Activated CD4-positive, alpha-beta T cell treated with anti-CD3 and anti-CD28 coated beads for 36 hours (primary cell): ENCODE measurements around the gene HEPHL1. TPM values are rescaled to one million over a fixed set of nuclear protein-coding genes. Genes with fewer than 3 reads are reported as not detected.
"Not testable (repeated sequence)": the region's sequence is repeated elsewhere in the genome, so short reads cannot be mapped to it uniquely, and the experiment has no call there.

Experiments used
- ATAC-seq: fragments of 200-7000 bp; cut with Tn5 transposase; one replicate; pipeline ENCODE4 v1.10.0; 2021; ENCODE audit warnings: mild to moderate bottlenecking, moderate library complexity
- CTCF ChIA-PET: fragments of 350-600 bp; sonication (Branson Sonifier 250); formaldehyde crosslinking; loops from one replicate; lab custom pipeline; 2021; ENCODE audit warnings: antibody characterized with exemption; lab: Charles Lee
- POLR2A ChIA-PET: fragments of 350-600 bp; sonication (Branson Sonifier 250); formaldehyde crosslinking; loops from one replicate; lab custom pipeline; 2021; ENCODE audit warnings: antibody characterized with exemption, inconsistent platforms; lab: Charles Lee
- DNase-seq: peaks from one replicate; pipeline ENCODE4 v3.0.0-alpha.2; 2020
- H3K27ac Mint-ChIP-seq: one replicate; pipeline ENCODE4 v1.8.0; 2021; ENCODE audit warnings: mixed read lengths
- H3K27me3 Mint-ChIP-seq: one replicate; pipeline ENCODE4 v1.8.0; 2021; ENCODE audit warnings: mixed read lengths
- H3K36me3 Mint-ChIP-seq: one replicate; pipeline ENCODE4 v1.8.0; 2021; ENCODE audit warnings: low read depth, mixed read lengths
- H3K4me1 Mint-ChIP-seq: one replicate; pipeline ENCODE4 v1.8.0; 2021; ENCODE audit warnings: mixed read lengths
- H3K4me3 Mint-ChIP-seq: one replicate; pipeline ENCODE4 v1.8.0; 2021; ENCODE audit warnings: mild to moderate bottlenecking, moderate library complexity, mixed read lengths
- H3K9me3 Mint-ChIP-seq: one replicate; pipeline ENCODE4 v1.8.0; 2021; ENCODE audit warnings: low read depth, mixed read lengths
- intact Hi-C, 2 experiments: fragments of 100-400 bp; cut with DNase I in 1 of 2; cut with micrococcal nuclease in 1 of 2; formaldehyde crosslinking; loops; one replicate each; pipeline versions ENCODE4 v1.14.2 to v1.15.1; 2022 to 2024; cut with DNase I, micrococcal nuclease
- total RNA-seq, 2 experiments: library from RNA; stranded (reverse); gene quantifications; one replicate each; pipeline ENCODE4 v1.2.3, GENCODE V29; 2021

The HEPHL1 gene
- total RNA-seq, 2 experiments from 2014 or later: not detected

DNA sequence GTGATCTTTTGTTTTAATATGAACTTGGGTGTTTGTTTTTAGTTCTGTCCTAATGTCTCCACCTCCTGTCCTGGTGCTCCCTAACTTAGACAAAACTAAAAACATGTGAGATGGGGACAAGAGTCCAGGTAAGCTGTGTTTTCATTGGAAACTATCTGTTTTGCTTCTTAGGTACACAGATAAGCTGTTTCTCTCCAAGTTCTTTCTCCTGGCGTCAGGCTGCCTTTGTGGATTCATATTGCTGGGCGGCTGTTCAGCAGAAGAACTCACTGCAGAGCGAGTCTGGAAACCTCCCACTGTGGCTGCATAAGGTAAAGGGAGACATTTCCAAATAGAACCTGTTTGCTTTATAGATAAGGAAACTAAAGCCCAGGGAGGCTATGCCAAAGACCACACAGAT lies 132.2 kb downstream of the HEPHL1 start:
- no peak for ATAC-seq
- intact Hi-C loops: no loop called here
- Mint-ChIP-seq H3K27me3 (no peaks in the 10 kb centered on the region), H3K4me1 (peaks cover 50% of the 10 kb centered on the region), H3K9me3 (no peaks in the 10 kb centered on the region), H3K36me3 (peaks cover 23% of the 10 kb centered on the region), H3K4me3 (no peak overlapping the region), H3K27ac (no peak overlapping the region)
- CTCF ChIA-PET: interaction anchor here (1.1 kb wide), 2 partner anchors 18 to 25 kb away, joined by 3 to 4 read pairs; partner anchors contain the start of gene PANX1
- POLR2A ChIA-PET: no interaction called here
- no peak for DNase-seq

DNA sequence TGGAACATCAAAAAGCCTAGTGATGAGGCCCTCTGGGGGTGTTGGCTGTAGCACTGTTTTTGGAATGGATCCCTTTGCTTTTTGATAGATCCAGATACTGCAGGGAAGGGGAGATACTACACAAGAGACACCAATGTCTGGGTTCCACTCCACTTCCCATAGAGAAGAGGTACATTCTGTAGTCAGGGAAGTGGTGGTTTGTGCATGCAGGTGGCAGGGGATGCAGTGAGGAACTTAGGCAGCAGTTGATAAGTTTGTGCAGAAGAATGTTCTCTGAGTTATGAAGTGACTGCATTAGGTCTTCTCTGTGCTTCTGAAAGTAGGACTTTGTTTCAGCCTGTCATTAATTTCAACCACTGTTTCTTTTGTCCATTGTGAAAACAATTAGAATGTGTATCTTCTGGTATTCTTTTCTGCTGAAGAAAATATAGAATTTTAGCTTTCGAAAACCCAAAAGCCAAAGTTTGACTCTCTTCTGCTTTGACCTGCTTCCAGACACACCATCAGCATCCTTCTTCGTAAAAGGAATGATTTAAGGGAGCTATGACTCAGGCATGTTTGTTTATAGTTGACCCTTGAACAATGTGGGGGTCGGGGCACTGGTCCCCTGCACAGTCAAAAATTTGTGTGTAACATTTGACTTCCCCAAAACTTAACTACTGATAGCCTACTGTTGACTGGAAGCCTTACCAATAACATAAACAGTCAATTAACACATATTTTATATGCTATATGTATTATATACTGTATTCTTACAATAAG lies 133.1 kb downstream of the HEPHL1 start:
- ATAC-seq (no peak), DNase-seq (no peak)
- CTCF ChIA-PET: interaction anchor here (1.1 kb wide), 2 partner anchors 19 to 26 kb away, joined by 3 to 4 read pairs; partner anchors contain the start of gene PANX1
- Mint-ChIP-seq H3K27me3 (no peaks in the 10 kb centered on the region), H3K36me3 (peaks cover 29% of the 10 kb centered on the region), H3K27ac (no peak overlapping the region), H3K4me1 (peaks cover 41% of the 10 kb centered on the region), H3K4me3 (no peak overlapping the region), H3K9me3 (peaks cover under 1% of the 10 kb centered on the region)
- intact Hi-C loops: no loop called here
- POLR2A ChIA-PET: no interaction called here

DNA sequence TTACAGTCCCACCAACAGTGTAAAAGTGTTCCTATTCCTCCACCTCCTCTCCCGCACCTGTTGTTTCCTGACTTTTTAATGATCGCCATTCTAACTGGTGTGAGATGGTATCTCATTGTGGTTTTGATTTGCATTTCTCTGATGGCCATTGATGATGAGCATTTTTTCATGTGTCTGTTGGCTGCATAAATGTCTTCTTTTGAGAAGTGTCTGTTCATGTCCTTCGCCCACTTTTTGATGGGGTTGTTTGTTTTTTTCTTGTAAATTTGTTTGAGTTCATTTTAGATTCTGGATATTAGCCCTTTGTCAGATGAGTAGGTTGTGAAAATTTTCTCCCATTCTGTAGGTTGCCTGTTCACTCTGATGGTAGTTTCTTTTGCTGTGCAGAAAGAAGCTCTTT lies 136.2 kb downstream of the HEPHL1 start:
- POLR2A ChIA-PET, intact Hi-C loops, H3K27me3 Mint-ChIP-seq, DNase-seq, H3K27ac Mint-ChIP-seq, H3K9me3 Mint-ChIP-seq, ATAC-seq, H3K4me3 Mint-ChIP-seq, CTCF ChIA-PET: not testable (repeated sequence)
- Mint-ChIP-seq H3K36me3 (peaks cover 44% of the 10 kb centered on the region), H3K4me1 (peaks cover 24% of the 10 kb centered on the region)

Other genes with a start within 250 kb of the HEPHL1 start
- gene MED17, start 237.1 kb upstream of the HEPHL1 start, total RNA-seq: 10 to 100 TPM; 28.6 to 29.9 TPM
- not detected for gene VSTM5, start 170.7 kb upstream of the HEPHL1 start, total RNA-seq
- 10 to 100 TPM in 1 of 2 experiments, 1 to 10 TPM in 1; 9.8 to 10.7 TPM for gene PANX1, start 107.5 kb downstream of the HEPHL1 start, total RNA-seq